Natural killer cell (primary cell): ENCODE results near the gene HOXC6. TPM values are rescaled to one million over a fixed set of nuclear protein-coding genes. Genes with fewer than 3 reads are reported as not detected.

Source experiments
- ATAC-seq, 3 donors: fragments of 150-1000 bp in 2 of 3; fragments of 200-7000 bp in 1 of 3; cut with Tn5 transposase; 1 replicate in 1 of 3; 2 replicates in 2 of 3; pipeline ENCODE4 v1.10.0; 2021; ENCODE audit warnings: mild to moderate bottlenecking in 2 of 3, moderate library complexity in 2 of 3
- DNase-seq, 2 donors: peaks; one replicate each; pipeline versions ENCODE4 v3.0.0 to v3.0.0-alpha.2; 2013 to 2021; ENCODE audit warnings: mixed read lengths in 1 of 2
- H3K27ac ChIP-seq: one replicate; pipeline ENCODE4 v1.5.1; 2013; ENCODE audit warnings: mild to moderate bottlenecking, low read length
- H3K27me3 ChIP-seq: one replicate; pipeline ENCODE4 v1.6.1; 2013; ENCODE audit warnings: low read length; ENCODE audit not compliant: control insufficient read depth, insufficient read depth
- H3K36me3 ChIP-seq: one replicate; pipeline ENCODE4 v1.6.1; 2013; ENCODE audit warnings: low read length; ENCODE audit not compliant: control insufficient read depth, insufficient read depth
- H3K4me1 ChIP-seq: one replicate; pipeline ENCODE4 v1.6.1; 2013; ENCODE audit warnings: low read length; ENCODE audit not compliant: control insufficient read depth, insufficient read depth
- H3K4me3 ChIP-seq: one replicate; pipeline ENCODE4 v1.5.1; 2013; ENCODE audit warnings: low read length
- H3K9me3 ChIP-seq: one replicate; pipeline ENCODE4 v1.6.1; 2013; ENCODE audit warnings: low read length; ENCODE audit not compliant: control insufficient read depth, insufficient read depth
- H3K27ac Mint-ChIP-seq, 2 donors: one replicate each; pipeline ENCODE4 v1.8.0; 2022; ENCODE audit warnings: mild to moderate bottlenecking in 2 of 2, mixed read lengths in 2 of 2, moderate library complexity in 1 of 2
- H3K27me3 Mint-ChIP-seq, 2 donors: one replicate each; pipeline ENCODE4 v1.8.0; 2022; ENCODE audit warnings: low read depth in 2 of 2, mixed read lengths in 2 of 2
- H3K36me3 Mint-ChIP-seq: one replicate; pipeline ENCODE4 v1.8.0; 2022; ENCODE audit warnings: mixed read lengths
- H3K4me1 Mint-ChIP-seq, 2 donors: one replicate each; pipeline ENCODE4 v1.8.0; 2022; ENCODE audit warnings: mixed read lengths in 2 of 2
- H3K4me3 Mint-ChIP-seq: one replicate; pipeline ENCODE4 v1.8.0; 2022; ENCODE audit warnings: mild to moderate bottlenecking, moderate library complexity, mixed read lengths
- H3K9me3 Mint-ChIP-seq, 2 donors: one replicate each; pipeline ENCODE4 v1.8.0; 2022; ENCODE audit warnings: mixed read lengths in 2 of 2
- WGBS: methylation state at CpG from one replicate; pipeline ENCODE4 v1.1.7; 2013; ENCODE audit warnings: missing lambda C conversion rate; ENCODE audit not compliant: insufficient coverage; 5-methylcytosine and 5-hydroxymethylcytosine counted together
- intact Hi-C: fragments of 100-400 bp; cut with micrococcal nuclease; formaldehyde crosslinking; loops from one replicate; pipeline ENCODE4 v1.14.2; 2022
- total RNA-seq, 4 donors: library from RNA; stranded (reverse); fragments of 120-200 nt in 1 of 4; gene quantifications; one replicate each; pipeline versions ENCODE4 v1.2.3 to v1.2.4, GENCODE V29; 2013 to 2022
- TF ChIP-seq, protein P1 (sequence below): fragments of 200-600 bp; IDR thresholded peaks from one replicate; pipeline ENCODE4 v1.8.0; 2022; ENCODE audit warnings: antibody characterized with exemption

HOXC6 gene
- total RNA-seq, 3 donors from 2014 or later (not counting 1 experiment from before 2014, with no cell fraction given) = not detected

DNA sequence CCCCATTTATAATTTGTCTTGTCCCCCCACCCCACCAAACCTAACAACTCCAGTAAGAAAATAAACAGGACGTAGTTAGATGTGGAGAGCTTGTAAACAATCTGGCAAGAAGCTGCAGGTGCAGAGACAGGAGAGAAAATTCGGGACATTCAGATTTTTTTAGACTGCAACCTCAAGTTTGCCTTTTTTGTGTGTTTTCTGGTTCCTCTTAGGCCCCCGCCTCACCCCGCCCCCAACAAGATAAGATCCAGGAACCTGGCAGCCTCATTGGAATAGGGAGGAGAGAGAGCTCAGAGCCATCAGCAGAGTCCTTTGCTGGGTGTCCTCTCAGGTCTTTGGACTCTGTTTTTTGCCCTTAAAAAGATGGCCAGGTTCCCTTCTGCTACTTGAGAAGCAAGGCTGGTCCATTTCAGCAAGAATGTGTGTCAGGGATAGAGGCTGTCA is 40.4 kb upstream of the HOXC6 start:
- intact Hi-C loops = loop anchor here (2.0 to 10.0 kb wide), 2 partner anchors 15 to 193 kb away; no protein-coding TSS in a partner anchor
- Histone ChIP-seq H3K27me3 (peaks cover 90% of the 10 kb centered on the region), H3K36me3 (no peaks in the 10 kb centered on the region), H3K4me3 (no peak overlapping the region), H3K4me1 (peaks cover 30% of the 10 kb centered on the region), H3K9me3 (peaks cover 5% of the 10 kb centered on the region), H3K27ac (no peak overlapping the region)
- Mint-ChIP-seq H3K9me3 (no peaks in the 10 kb centered on the region), H3K27me3 (peaks cover 87 to 92% of the 10 kb centered on the region in 2 donors), H3K4me1 (peaks cover 30 to 49% of the 10 kb centered on the region in 2 donors), H3K4me3 (no peak overlapping the region), H3K36me3 (peaks cover 5% of the 10 kb centered on the region), H3K27ac (no peak overlapping the region)
- TF ChIP-seq, protein P1, sequence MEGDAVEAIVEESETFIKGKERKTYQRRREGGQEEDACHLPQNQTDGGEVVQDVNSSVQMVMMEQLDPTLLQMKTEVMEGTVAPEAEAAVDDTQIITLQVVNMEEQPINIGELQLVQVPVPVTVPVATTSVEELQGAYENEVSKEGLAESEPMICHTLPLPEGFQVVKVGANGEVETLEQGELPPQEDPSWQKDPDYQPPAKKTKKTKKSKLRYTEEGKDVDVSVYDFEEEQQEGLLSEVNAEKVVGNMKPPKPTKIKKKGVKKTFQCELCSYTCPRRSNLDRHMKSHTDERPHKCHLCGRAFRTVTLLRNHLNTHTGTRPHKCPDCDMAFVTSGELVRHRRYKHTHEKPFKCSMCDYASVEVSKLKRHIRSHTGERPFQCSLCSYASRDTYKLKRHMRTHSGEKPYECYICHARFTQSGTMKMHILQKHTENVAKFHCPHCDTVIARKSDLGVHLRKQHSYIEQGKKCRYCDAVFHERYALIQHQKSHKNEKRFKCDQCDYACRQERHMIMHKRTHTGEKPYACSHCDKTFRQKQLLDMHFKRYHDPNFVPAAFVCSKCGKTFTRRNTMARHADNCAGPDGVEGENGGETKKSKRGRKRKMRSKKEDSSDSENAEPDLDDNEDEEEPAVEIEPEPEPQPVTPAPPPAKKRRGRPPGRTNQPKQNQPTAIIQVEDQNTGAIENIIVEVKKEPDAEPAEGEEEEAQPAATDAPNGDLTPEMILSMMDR = no peak
- ATAC-seq (no peak), DNase-seq (no peak)
- 38% methylated on average over 4 of the region's 4 CpGs for WGBS

DNA sequence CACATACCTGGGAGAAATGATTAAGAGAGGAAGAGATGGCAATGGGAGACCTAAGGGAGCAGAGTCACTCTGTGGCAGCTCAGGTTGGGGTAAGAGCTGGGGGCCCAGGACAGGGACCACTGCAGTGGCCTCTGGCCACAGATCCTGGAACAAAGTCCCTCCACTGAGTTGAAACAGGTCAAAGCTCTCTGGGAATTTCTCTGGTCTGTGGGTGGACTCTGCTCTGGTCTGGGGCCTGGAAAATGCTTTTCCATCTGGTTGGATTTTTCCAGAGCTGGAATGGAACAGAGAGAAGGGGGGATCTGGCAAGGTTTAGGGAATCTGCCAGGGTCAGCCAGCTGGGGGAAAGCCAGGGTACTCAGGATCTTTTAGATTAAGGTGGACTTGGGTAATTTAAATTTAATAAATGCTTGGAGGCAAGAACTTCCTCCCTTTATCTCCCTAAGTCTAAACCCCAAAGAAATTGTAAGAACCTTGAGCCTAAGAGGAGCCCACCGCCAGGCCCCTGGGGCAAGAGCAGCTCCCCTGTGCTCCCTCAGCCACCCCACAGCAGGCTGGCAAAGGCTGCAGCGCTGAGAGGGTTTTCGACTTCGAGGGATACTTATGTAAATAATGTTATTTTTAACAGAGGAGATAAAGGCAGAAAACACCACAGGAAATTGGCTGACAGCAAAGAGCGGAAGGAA is 39.6 kb upstream of the HOXC6 start:
- Histone ChIP-seq H3K36me3 (no peaks in the 10 kb centered on the region), H3K9me3 (peaks cover 5% of the 10 kb centered on the region), H3K27ac (no peak overlapping the region), H3K27me3 (peaks cover 91% of the 10 kb centered on the region), H3K4me1 (peaks cover 30% of the 10 kb centered on the region), H3K4me3 (no peak overlapping the region)
- Mint-ChIP-seq H3K4me1 (peaks cover 34 to 53% of the 10 kb centered on the region in 2 donors), H3K27ac (no peak overlapping the region), H3K27me3 (peaks cover 87 to 92% of the 10 kb centered on the region in 2 donors), H3K9me3 (no peaks in the 10 kb centered on the region), H3K36me3 (peaks cover 5% of the 10 kb centered on the region), H3K4me3 (peak overlapping the region; percentile 56)
- intact Hi-C loops = loop anchor here (2.0 to 10.0 kb wide), 2 partner anchors 14 to 194 kb away; no protein-coding TSS in a partner anchor
- 10% methylated on average over 5 of the region's 5 CpGs for WGBS
- TF ChIP-seq, protein P1 = no peak
- ATAC-seq (no peak), DNase-seq (no peak)

DNA sequence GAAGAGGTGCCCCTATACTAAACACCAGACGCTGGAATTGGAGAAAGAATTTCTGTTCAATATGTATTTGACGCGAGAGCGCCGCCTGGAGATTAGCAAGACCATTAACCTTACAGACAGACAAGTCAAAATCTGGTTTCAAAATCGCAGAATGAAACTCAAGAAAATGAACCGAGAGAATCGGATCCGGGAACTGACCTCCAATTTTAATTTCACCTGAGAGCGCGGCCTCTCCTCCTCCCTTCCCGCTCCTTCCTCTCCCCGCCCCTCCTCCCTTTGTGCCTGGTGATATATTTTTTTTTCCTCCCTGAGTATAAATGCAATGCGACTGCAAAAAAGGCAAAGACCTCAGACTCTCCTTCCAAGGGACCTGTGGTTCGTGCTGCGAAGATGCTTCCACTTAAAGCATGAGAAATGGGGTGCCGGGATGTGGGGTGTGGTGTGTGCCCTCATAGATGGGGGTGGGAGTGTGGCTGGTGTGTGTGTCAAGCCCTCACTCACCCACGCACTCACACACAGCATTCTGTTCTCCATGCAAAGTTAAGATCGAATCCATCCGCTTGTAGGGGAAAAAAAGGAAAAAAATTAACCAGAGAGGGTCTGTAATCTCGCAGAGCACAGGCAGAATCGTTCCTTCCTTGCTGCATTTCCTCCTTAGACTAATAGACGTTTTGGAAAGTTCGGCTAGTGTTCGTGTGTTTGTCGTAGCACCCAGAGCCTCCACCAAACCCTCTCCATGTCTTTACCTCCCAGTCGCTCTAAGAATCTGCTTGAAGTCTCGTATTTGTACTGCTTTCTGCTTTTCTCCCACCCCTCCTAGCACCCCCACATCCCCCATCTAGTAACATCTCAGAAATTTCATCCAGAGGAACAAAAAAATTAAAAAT is 38.8 kb upstream of the HOXC6 start:
- peaks cover 5% of the 10 kb centered on the region for H3K9me3 ChIP-seq
- H3K9me3 Mint-ChIP-seq = no peaks in the 10 kb centered on the region
- no peak for ATAC-seq
- H3K4me3 ChIP-seq = no peak overlapping the region
- peak overlapping the region; percentile 56 for H3K4me3 Mint-ChIP-seq
- 4% methylated on average over 25 of the region's 28 CpGs for WGBS
- H3K27me3 Mint-ChIP-seq = peaks cover 91 to 94% of the 10 kb centered on the region in 2 donors
- peak in 1 of 2 donors; percentile 70 for DNase-seq
- intact Hi-C loops = loop anchor here (2.0 to 10.0 kb wide), 2 partner anchors 13 to 195 kb away; no protein-coding TSS in a partner anchor
- H3K36me3 ChIP-seq = no peaks in the 10 kb centered on the region
- peaks cover 36% of the 10 kb centered on the region for H3K4me1 ChIP-seq
- TF ChIP-seq, protein P1 = peak; percentile 51
- H3K27me3 ChIP-seq = peaks cover 92% of the 10 kb centered on the region
- peaks cover 41 to 60% of the 10 kb centered on the region in 2 donors for H3K4me1 Mint-ChIP-seq
- peaks cover 5% of the 10 kb centered on the region for H3K36me3 Mint-ChIP-seq
- no peak overlapping the region for H3K27ac ChIP-seq
- H3K27ac Mint-ChIP-seq = no peak overlapping the region
